Colonic mucosa (tissue), 4 donors: Measurements from ENCODE around the gene PIK3R1. TPM values are rescaled to one million over a fixed set of nuclear protein-coding genes. Genes with fewer than 3 reads are reported as not detected.

Source experiments
- DNase-seq: peaks from one replicate; pipeline ENCODE4 v3.0.0-alpha.2; 2020
- H3K27ac ChIP-seq: fragments of 200-600 bp; one replicate; pipeline ENCODE4 v1.8.0; 2021
- H3K27me3 ChIP-seq: fragments of 200-600 bp; one replicate; pipeline ENCODE4 v1.8.0; 2021
- H3K36me3 ChIP-seq: fragments of 200-600 bp; one replicate; pipeline ENCODE4 v1.8.0; 2021
- H3K4me1 ChIP-seq: fragments of 200-600 bp; one replicate; pipeline ENCODE4 v1.8.0; 2021; ENCODE audit warnings: mild to moderate bottlenecking
- H3K4me3 ChIP-seq: fragments of 200-600 bp; one replicate; pipeline ENCODE4 v1.8.0; 2021
- H3K9ac ChIP-seq, 2 donors: one replicate each; pipeline ENCODE4 v1.7.0; 2013; ENCODE audit warnings: control low read depth in 2 of 2, low read depth in 2 of 2, low read length in 2 of 2
- H3K9me3 ChIP-seq: fragments of 200-600 bp; one replicate; pipeline ENCODE4 v1.8.0; 2021
- CTCF ChIP-seq: fragments of 200-600 bp; IDR thresholded peaks from one replicate; pipeline ENCODE4 v1.8.0; 2022; ENCODE audit warnings: antibody characterized with exemption, mild to moderate bottlenecking
- intact Hi-C: fragments of 100-400 bp; cut with DNase I; formaldehyde crosslinking; loops from one replicate; pipeline ENCODE4 v1.14.1; 2022
- total RNA-seq, 2 donors: library from RNA; stranded (reverse); fragmentation: NEBNext Ultra II Directional in 1 of 2; extraction: Animal tissue kit (Norgen Biotek cat#: 25700) in 1 of 2; gene quantifications; one replicate each; pipeline ENCODE4 v1.2.1, GENCODE V29; 2021
- donor health status: healthy.
- donor health status: DM: no; HTN: no; CAD: no.
- donor health status: DM: no; HTN: no; CAD: no.

The PIK3R1 gene
- total RNA-seq, 2 donors from 2014 or later = 42.9 to 58.1 TPM

DNA sequence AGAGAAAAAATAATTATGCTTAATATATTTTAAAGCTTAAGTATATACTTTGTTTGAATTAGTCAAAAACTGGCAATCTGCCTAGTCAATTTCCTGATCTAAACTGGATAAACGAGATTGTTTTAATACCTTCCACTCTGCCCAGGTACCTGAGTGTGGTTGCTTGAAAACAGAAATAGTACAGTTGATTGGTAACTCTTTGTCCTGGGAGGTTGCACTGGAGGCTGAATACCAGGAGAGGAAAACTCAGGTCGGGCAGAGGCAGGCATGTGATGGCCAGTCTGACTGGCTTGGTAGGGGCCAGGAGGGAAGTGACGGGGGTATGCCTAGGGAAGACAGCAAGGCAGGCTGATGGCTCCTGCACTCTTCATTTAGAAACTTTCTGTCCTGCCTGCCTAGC lies 80.2 kb downstream of the PIK3R1 start:
- peaks cover 29% of the 10 kb centered on the region for H3K36me3 ChIP-seq
- DNase-seq = no peak
- intact Hi-C loops = no loop called here
- H3K9me3 ChIP-seq = no peaks in the 10 kb centered on the region
- no peak for TF ChIP-seq CTCF
- no peak overlapping the region for H3K4me3 ChIP-seq
- H3K4me1 ChIP-seq = no peaks in the 10 kb centered on the region
- no peak overlapping the region for H3K27ac ChIP-seq
- H3K9ac ChIP-seq = no peak overlapping the region
- no peaks in the 10 kb centered on the region for H3K27me3 ChIP-seq

GRCh38 chr5:68296895-68297294 lies 81.3 kb downstream of the PIK3R1 start:
- H3K27me3 ChIP-seq = no peaks in the 10 kb centered on the region
- no peak for DNase-seq
- no peaks in the 10 kb centered on the region for H3K4me1 ChIP-seq
- peaks cover 29% of the 10 kb centered on the region for H3K36me3 ChIP-seq
- no peak overlapping the region for H3K4me3 ChIP-seq
- no peak overlapping the region for H3K27ac ChIP-seq
- intact Hi-C loops = no loop called here
- no peak overlapping the region for H3K9ac ChIP-seq
- no peaks in the 10 kb centered on the region for H3K9me3 ChIP-seq
- no peak for TF ChIP-seq CTCF

DNA sequence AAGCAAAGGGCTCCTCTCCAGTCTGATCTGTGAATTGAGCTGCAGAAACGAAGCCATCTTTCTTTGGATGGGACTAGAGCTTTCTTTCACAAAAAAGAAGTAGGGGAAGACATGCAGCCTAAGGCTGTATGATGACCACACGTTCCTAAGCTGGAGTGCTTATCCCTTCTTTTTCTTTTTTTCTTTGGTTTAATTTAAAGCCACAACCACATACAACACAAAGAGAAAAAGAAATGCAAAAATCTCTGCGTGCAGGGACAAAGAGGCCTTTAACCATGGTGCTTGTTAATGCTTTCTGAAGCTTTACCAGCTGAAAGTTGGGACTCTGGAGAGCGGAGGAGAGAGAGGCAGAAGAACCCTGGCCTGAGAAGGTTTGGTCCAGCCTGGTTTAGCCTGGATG lies 82.1 kb downstream of the PIK3R1 start:
- DNase-seq = no peak
- no peak for TF ChIP-seq CTCF
- no peak overlapping the region for H3K4me3 ChIP-seq
- no peaks in the 10 kb centered on the region for H3K9me3 ChIP-seq
- peaks cover 29% of the 10 kb centered on the region for H3K36me3 ChIP-seq
- no peak overlapping the region for H3K9ac ChIP-seq
- H3K4me1 ChIP-seq = no peaks in the 10 kb centered on the region
- no peaks in the 10 kb centered on the region for H3K27me3 ChIP-seq
- H3K27ac ChIP-seq = no peak overlapping the region
- intact Hi-C loops = no loop called here

- H3K36me3 ChIP-seq = peaks cover 29% of the 10 kb centered on the region
- intact Hi-C loops = no loop called here
- no peak overlapping the region for H3K4me3 ChIP-seq
- no peak for TF ChIP-seq CTCF
- H3K4me1 ChIP-seq = no peaks in the 10 kb centered on the region
- no peak for DNase-seq
- no peak overlapping the region for H3K9ac ChIP-seq
- no peak overlapping the region for H3K27ac ChIP-seq
- no peaks in the 10 kb centered on the region for H3K9me3 ChIP-seq
- H3K27me3 ChIP-seq = no peaks in the 10 kb centered on the region
Measured at GRCh38 chr5:68298479-68298878, 82.9 kb downstream of the PIK3R1 start.

DNA sequence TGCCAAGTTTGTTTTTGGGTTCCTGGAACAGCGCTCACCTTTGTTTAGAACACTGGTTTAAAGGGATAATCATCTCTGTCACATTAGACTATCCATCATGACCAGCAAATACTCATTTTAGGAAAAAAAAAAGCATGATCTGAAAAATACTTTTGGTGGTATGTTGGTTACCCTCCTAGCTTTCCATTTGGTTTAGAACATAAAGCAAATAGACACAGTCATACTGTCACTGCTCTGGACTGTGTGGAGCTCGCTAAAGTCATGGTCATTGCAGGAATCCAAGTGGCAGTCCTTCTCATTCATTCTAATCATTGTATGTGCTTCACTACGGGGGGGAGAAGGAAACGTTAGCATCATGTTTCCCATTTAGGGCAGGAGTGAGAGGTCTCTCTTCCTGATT lies 83.5 kb downstream of the PIK3R1 start:
- Histone ChIP-seq H3K9me3 (no peaks in the 10 kb centered on the region), H3K4me3 (no peak overlapping the region), H3K4me1 (no peaks in the 10 kb centered on the region), H3K9ac (no peak overlapping the region), H3K27me3 (no peaks in the 10 kb centered on the region), H3K27ac (no peak overlapping the region), H3K36me3 (peaks cover 29% of the 10 kb centered on the region)
- intact Hi-C loops = no loop called here
- no peak for DNase-seq
- no peak for TF ChIP-seq CTCF

DNA sequence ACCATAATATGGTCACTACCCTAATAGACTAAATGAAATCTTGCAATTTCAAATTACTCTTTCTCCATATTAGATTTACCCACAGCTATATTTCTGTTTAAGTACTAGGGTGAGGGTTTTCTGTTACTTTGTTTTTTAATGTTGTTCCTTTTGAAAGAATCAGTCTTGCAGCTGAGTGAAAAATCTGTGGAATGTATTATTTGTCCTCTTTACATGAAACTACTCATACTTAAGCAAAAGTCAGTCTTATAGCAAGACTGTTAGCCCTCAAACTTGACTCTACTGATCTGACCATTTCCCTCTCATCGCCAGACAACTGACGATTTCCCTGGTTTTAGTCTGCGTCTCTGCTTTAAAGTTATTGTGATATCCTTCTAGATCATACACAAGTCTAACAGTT lies 84.0 kb downstream of the PIK3R1 start:
- Histone ChIP-seq H3K27ac (no peak overlapping the region), H3K27me3 (no peaks in the 10 kb centered on the region), H3K4me1 (no peaks in the 10 kb centered on the region), H3K36me3 (peaks cover 29% of the 10 kb centered on the region), H3K4me3 (no peak overlapping the region), H3K9me3 (no peaks in the 10 kb centered on the region), H3K9ac (no peak overlapping the region)
- no peak for DNase-seq
- TF ChIP-seq CTCF = no peak
- intact Hi-C loops = no loop called here
